Loucy (cell line): ENCODE results near the gene CXCR2.

Experiments used
- EZH2phosphoT487 ChIP-seq: fragments of 200-600 bp; IDR thresholded peaks from 2 replicates; pipeline ENCODE4 v1.6.1; 2018; ENCODE audit warnings: antibody characterized with exemption, mild to moderate bottlenecking, moderate library complexity, borderline replicate concordance
- TF ChIP-seq, protein P1 (sequence below): fragments of 200-600 bp; sonication (generic); conservative IDR thresholded peaks from 2 replicates; pipeline ENCODE4 v1.5.1; 2014; ENCODE audit warnings: mild to moderate bottlenecking, antibody characterized with exemption, low read length

GRCh38 chr2:218129458-218130135 lies 3.8 kb downstream of the CXCR2 start:
- TF ChIP-seq, protein P1, sequence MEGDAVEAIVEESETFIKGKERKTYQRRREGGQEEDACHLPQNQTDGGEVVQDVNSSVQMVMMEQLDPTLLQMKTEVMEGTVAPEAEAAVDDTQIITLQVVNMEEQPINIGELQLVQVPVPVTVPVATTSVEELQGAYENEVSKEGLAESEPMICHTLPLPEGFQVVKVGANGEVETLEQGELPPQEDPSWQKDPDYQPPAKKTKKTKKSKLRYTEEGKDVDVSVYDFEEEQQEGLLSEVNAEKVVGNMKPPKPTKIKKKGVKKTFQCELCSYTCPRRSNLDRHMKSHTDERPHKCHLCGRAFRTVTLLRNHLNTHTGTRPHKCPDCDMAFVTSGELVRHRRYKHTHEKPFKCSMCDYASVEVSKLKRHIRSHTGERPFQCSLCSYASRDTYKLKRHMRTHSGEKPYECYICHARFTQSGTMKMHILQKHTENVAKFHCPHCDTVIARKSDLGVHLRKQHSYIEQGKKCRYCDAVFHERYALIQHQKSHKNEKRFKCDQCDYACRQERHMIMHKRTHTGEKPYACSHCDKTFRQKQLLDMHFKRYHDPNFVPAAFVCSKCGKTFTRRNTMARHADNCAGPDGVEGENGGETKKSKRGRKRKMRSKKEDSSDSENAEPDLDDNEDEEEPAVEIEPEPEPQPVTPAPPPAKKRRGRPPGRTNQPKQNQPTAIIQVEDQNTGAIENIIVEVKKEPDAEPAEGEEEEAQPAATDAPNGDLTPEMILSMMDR, result no peak
- TF ChIP-seq EZH2phosphoT487, result no peak
